Liver (tissue), 3 donors: ENCODE measurements around the gene ORMDL2.

ENCODE experiments used
- ATF3 ChIP-seq: IDR thresholded peaks from 2 replicates; pipeline ENCODE4 v1.6.1; 2016; ENCODE audit warnings: antibody characterized with exemption
- EGR1 ChIP-seq, 2 donors: IDR thresholded peaks; 2 replicates each; pipeline ENCODE4 v1.6.1; 2016 to 2018; ENCODE audit warnings: antibody characterized with exemption in 2 of 2, low read depth in 2 of 2
- FOXA1 ChIP-seq: IDR thresholded peaks from 2 replicates; pipeline ENCODE4 v1.6.1; 2016; ENCODE audit warnings: antibody characterized with exemption
- HNF4A ChIP-seq, 2 donors: conservative IDR thresholded peaks; 2 replicates each; pipeline ENCODE4 v1.6.1; 2016; ENCODE audit warnings: antibody characterized with exemption in 2 of 2, mild to moderate bottlenecking in 2 of 2
- JUND ChIP-seq, 2 donors: IDR thresholded peaks; 2 replicates each; pipeline ENCODE4 v1.6.1; 2016; ENCODE audit warnings: antibody characterized with exemption in 2 of 2
- RAD21 ChIP-seq, 2 donors: IDR thresholded peaks; 2 replicates each; pipeline ENCODE4 v1.6.1; 2016; ENCODE audit warnings: antibody characterized with exemption in 2 of 2, mild to moderate bottlenecking in 2 of 2
- REST ChIP-seq: IDR thresholded peaks from 2 replicates; pipeline ENCODE4 v1.6.1; 2016; ENCODE audit warnings: antibody characterized with exemption, mild to moderate bottlenecking
- SP1 ChIP-seq: IDR thresholded peaks from 2 replicates; pipeline ENCODE4 v1.6.1; 2018; ENCODE audit warnings: antibody characterized with exemption, mild to moderate bottlenecking
- YY1 ChIP-seq: IDR thresholded peaks from 2 replicates; pipeline ENCODE4 v1.6.1; 2016; ENCODE audit warnings: antibody characterized with exemption, mild to moderate bottlenecking
- TF ChIP-seq, protein P1 (sequence below): fragments of 150-350 bp; IDR thresholded peaks from 2 replicates; pipeline ENCODE4 v1.5.1; 2017; ENCODE audit warnings: improper control_type of control experiment, low read depth, low read length; ENCODE audit not compliant: missing input control
- TF ChIP-seq, protein P2 (sequence below): IDR thresholded peaks from 2 replicates; pipeline ENCODE4 v1.6.1; 2016; ENCODE audit warnings: antibody characterized with exemption
- donor health status: healthy.
- donor health status: healthy.

DNA sequence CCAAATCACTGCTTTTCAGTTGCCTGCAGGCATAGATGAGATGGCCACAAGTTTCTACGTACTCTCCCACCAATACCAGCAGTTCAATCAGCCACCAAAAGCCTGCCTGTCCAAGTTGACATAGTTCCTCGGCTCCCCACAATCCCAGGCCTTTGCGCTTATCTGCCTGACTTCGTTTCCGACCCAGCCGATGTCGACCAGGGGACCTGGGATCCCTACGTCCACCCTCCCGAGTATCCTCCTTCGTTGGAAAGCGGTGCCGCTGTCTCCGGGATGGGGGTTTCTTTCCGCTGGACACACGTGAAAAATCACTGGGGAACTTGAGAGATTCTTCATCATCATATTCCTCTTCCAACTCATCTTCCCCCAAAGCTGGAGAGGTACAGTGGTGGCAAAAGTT is 10.0 kb downstream of the ORMDL2 start:
- TF ChIP-seq, protein P1, sequence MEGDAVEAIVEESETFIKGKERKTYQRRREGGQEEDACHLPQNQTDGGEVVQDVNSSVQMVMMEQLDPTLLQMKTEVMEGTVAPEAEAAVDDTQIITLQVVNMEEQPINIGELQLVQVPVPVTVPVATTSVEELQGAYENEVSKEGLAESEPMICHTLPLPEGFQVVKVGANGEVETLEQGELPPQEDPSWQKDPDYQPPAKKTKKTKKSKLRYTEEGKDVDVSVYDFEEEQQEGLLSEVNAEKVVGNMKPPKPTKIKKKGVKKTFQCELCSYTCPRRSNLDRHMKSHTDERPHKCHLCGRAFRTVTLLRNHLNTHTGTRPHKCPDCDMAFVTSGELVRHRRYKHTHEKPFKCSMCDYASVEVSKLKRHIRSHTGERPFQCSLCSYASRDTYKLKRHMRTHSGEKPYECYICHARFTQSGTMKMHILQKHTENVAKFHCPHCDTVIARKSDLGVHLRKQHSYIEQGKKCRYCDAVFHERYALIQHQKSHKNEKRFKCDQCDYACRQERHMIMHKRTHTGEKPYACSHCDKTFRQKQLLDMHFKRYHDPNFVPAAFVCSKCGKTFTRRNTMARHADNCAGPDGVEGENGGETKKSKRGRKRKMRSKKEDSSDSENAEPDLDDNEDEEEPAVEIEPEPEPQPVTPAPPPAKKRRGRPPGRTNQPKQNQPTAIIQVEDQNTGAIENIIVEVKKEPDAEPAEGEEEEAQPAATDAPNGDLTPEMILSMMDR: no peak
- no peak for TF ChIP-seq JUND (IDR thresholded peaks at IDR 0.05)
- TF ChIP-seq YY1: no peak
- TF ChIP-seq, protein P2, sequence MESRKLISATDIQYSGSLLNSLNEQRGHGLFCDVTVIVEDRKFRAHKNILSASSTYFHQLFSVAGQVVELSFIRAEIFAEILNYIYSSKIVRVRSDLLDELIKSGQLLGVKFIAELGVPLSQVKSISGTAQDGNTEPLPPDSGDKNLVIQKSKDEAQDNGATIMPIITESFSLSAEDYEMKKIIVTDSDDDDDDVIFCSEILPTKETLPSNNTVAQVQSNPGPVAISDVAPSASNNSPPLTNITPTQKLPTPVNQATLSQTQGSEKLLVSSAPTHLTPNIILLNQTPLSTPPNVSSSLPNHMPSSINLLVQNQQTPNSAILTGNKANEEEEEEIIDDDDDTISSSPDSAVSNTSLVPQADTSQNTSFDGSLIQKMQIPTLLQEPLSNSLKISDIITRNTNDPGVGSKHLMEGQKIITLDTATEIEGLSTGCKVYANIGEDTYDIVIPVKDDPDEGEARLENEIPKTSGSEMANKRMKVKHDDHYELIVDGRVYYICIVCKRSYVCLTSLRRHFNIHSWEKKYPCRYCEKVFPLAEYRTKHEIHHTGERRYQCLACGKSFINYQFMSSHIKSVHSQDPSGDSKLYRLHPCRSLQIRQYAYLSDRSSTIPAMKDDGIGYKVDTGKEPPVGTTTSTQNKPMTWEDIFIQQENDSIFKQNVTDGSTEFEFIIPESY: no peak
- no peak for TF ChIP-seq RAD21 (IDR thresholded peaks at IDR 0.05)
- no peak for TF ChIP-seq ATF3
- TF ChIP-seq SP1: no peak
- no peak for TF ChIP-seq FOXA1
- TF ChIP-seq EGR1 (IDR thresholded peaks at IDR 0.05; ENCODE audit: low read depth in 2 of 2): no peak
- TF ChIP-seq REST: no peak
- no peak for TF ChIP-seq HNF4A (conservative IDR thresholded peaks at IDR 0.05)
